ENCODE results near the gene STK33. TPM values are rescaled to one million over a fixed set of nuclear protein-coding genes. Genes with fewer than 3 reads are reported as not detected.

STK33 gene
- total RNA-seq, 2 donors from 2014 or later = 2.9 to 14.6 TPM

- H3K27ac ChIP-seq = no peak overlapping the region
- DNase-seq (ENCODE audit: low spot score) = no peak
- H3K4me3 ChIP-seq = no peak overlapping the region
- 75% methylated on average over 2 of the region's 2 CpGs for WGBS
- H3K4me1 ChIP-seq (replicated peaks) = no peaks in the 10 kb centered on the region
- H3K36me3 ChIP-seq = no peaks in the 10 kb centered on the region
- no peaks in the 10 kb centered on the region for H3K9me3 ChIP-seq
- H3K27me3 ChIP-seq (replicated peaks; ENCODE audit: insufficient read depth) = no peaks in the 10 kb centered on the region
- intact Hi-C loops (cut with DNase I) = no loop called here
- TF ChIP-seq POLR2AphosphoS5 (IDR thresholded peaks at IDR 0.05) = no peak
- TF ChIP-seq CTCF (IDR thresholded peaks at IDR 0.05) = no peak
- TF ChIP-seq POLR2A (IDR thresholded peaks at IDR 0.05) = no peak
Observed at GRCh38 chr11:8624698-8625097, 30.7 kb upstream of the STK33 start.

- DNase-seq (ENCODE audit: low spot score) = no peak
- Histone ChIP-seq H3K4me3 (no peak overlapping the region), H3K4me1 (replicated peaks) (no peaks in the 10 kb centered on the region), H3K9me3 (no peaks in the 10 kb centered on the region), H3K27ac (no peak overlapping the region), H3K36me3 (no peaks in the 10 kb centered on the region), H3K27me3 (replicated peaks; ENCODE audit: insufficient read depth) (no peaks in the 10 kb centered on the region)
- WGBS = 88% methylated on average over 4 of the region's 4 CpGs
- intact Hi-C loops (cut with DNase I) = no loop called here
- TF ChIP-seq CTCF (IDR thresholded peaks at IDR 0.05) (no peak), POLR2AphosphoS5 (IDR thresholded peaks at IDR 0.05) (no peak)
Observed at GRCh38 chr11:8621147-8621546, 27.1 kb upstream of the STK33 start.

- no peak overlapping the region for H3K27ac ChIP-seq
- H3K27me3 ChIP-seq (replicated peaks; ENCODE audit: insufficient read depth) = no peaks in the 10 kb centered on the region
- DNase-seq (ENCODE audit: low spot score) = no peak
- H3K4me3 ChIP-seq = no peak overlapping the region
- no peaks in the 10 kb centered on the region for H3K36me3 ChIP-seq
- intact Hi-C loops (cut with DNase I) = no loop called here
- TF ChIP-seq CTCF (IDR thresholded peaks at IDR 0.05) (no peak), POLR2AphosphoS5 (IDR thresholded peaks at IDR 0.05) (no peak), POLR2A (IDR thresholded peaks at IDR 0.05) (no peak)
- 79% methylated on average over 2 of the region's 2 CpGs for WGBS
- H3K4me1 ChIP-seq (replicated peaks) = no peaks in the 10 kb centered on the region
- no peaks in the 10 kb centered on the region for H3K9me3 ChIP-seq
Observed at GRCh38 chr11:8617063-8617462, 23.0 kb upstream of the STK33 start.

- H3K9me3 ChIP-seq = no peaks in the 10 kb centered on the region
- no peaks in the 10 kb centered on the region for H3K27me3 ChIP-seq (replicated peaks; ENCODE audit: insufficient read depth)
- no peak overlapping the region for H3K27ac ChIP-seq
- WGBS = 87% methylated on average over 4 of the region's 4 CpGs
- TF ChIP-seq CTCF (IDR thresholded peaks at IDR 0.05) = no peak
- no peak for TF ChIP-seq POLR2A (IDR thresholded peaks at IDR 0.05)
- no peak for TF ChIP-seq POLR2AphosphoS5 (IDR thresholded peaks at IDR 0.05)
- DNase-seq (ENCODE audit: low spot score) = no peak
- H3K4me1 ChIP-seq (replicated peaks) = no peaks in the 10 kb centered on the region
- intact Hi-C loops (cut with DNase I) = no loop called here
- H3K36me3 ChIP-seq = no peaks in the 10 kb centered on the region
- H3K4me3 ChIP-seq = no peak overlapping the region
Observed at GRCh38 chr11:8615291-8616032, 21.4 kb upstream of the STK33 start.

- H3K36me3 ChIP-seq = no peaks in the 10 kb centered on the region
- WGBS = 95% methylated on average over 4 of the region's 4 CpGs
- no peaks in the 10 kb centered on the region for H3K27me3 ChIP-seq (replicated peaks; ENCODE audit: insufficient read depth)
- no peak for DNase-seq (ENCODE audit: low spot score)
- TF ChIP-seq CTCF (IDR thresholded peaks at IDR 0.05) = no peak
- no peak for TF ChIP-seq POLR2AphosphoS5 (IDR thresholded peaks at IDR 0.05)
- TF ChIP-seq POLR2A (IDR thresholded peaks at IDR 0.05) = no peak
- no peak overlapping the region for H3K27ac ChIP-seq
- H3K4me3 ChIP-seq = no peak overlapping the region
- intact Hi-C loops (cut with DNase I) = no loop called here
- H3K4me1 ChIP-seq (replicated peaks) = no peaks in the 10 kb centered on the region
- no peaks in the 10 kb centered on the region for H3K9me3 ChIP-seq
Observed at GRCh38 chr11:8614497-8614896, 20.5 kb upstream of the STK33 start.

Data from prostate gland (tissue), 2 donors.